K562 (cell line): ENCODE measurements around the gene TTC31. TPM values are rescaled to one million over a fixed set of nuclear protein-coding genes. Genes with fewer than 3 reads are reported as not detected.
A peak's percentile ranks its signal among the peaks of the same experiment; 100 is the strongest.

ENCODE experiments used
- GTF2F1 ChIP-seq: IDR thresholded peaks from 2 replicates; pipeline ENCODE4 v1.6.1; 2011; ENCODE audit warnings: low read depth, low read length, improper control_type of control experiment
- KLF10 ChIP-seq: fragments of 250-450 bp; sonication (Bioruptor Pico); IDR thresholded peaks from 2 replicates; pipeline ENCODE4 v1.6.1; 2021; ENCODE audit warnings: matching md5 sums
- KLF13 ChIP-seq: fragments of 450-650 bp; IDR thresholded peaks from 2 replicates; pipeline ENCODE4 v1.6.1; 2016; ENCODE audit warnings: missing genetic modification characterization, low read depth, mild to moderate bottlenecking, missing compliant biosample characterization, moderate library complexity, borderline replicate concordance
- PCBP2 ChIP-seq: fragments of 200-400 bp; formaldehyde crosslinking; IDR thresholded peaks from 2 replicates; pipeline ENCODE4 v1.6.1; 2018; ENCODE audit warnings: low read length, low read depth, mild to moderate bottlenecking, moderate library complexity; ENCODE audit not compliant: poor library complexity, severe bottlenecking
- PRDM10 ChIP-seq: fragments of 450-650 bp; IDR thresholded peaks from 2 replicates; pipeline ENCODE4 v1.6.1; 2018; ENCODE audit not compliant: partially characterized antibody
- RB1 ChIP-seq: fragments of 450-650 bp; IDR thresholded peaks from 2 replicates; pipeline ENCODE4 v1.6.1; 2017; ENCODE audit warnings: low read depth, mild to moderate bottlenecking
- SFPQ ChIP-seq: fragments of 200-400 bp; formaldehyde crosslinking; IDR thresholded peaks from 2 replicates; pipeline ENCODE4 v1.6.1; 2017; ENCODE audit warnings: mild to moderate bottlenecking, low read depth, low read length, moderate library complexity
- SP1 ChIP-seq: sonication (generic); formaldehyde crosslinking; IDR thresholded peaks from 2 replicates; pipeline ENCODE4 v1.8.1; 2022; ENCODE audit warnings: mild to moderate bottlenecking, missing genetic modification reagents
- SRSF7 ChIP-seq: fragments of 200-400 bp; formaldehyde crosslinking; optimal IDR thresholded peaks from 2 replicates; pipeline ENCODE3; 2017; ENCODE audit warnings: mild to moderate bottlenecking, low read depth, low read length
- ZBTB43 ChIP-seq: sonication (generic); formaldehyde crosslinking; IDR thresholded peaks from 2 replicates; pipeline ENCODE4 v1.8.0; 2023; ENCODE audit warnings: mild to moderate bottlenecking, missing genetic modification reagents
- ZNF232 ChIP-seq: sonication (generic); formaldehyde crosslinking; IDR thresholded peaks from 2 replicates; pipeline ENCODE4 v1.8.0; 2022; ENCODE audit warnings: mild to moderate bottlenecking, missing genetic modification reagents
- ZNF280A ChIP-seq: fragments of 450-650 bp; IDR thresholded peaks from 2 replicates; pipeline ENCODE4 v1.6.1; 2018; ENCODE audit warnings: mild to moderate bottlenecking, low read depth; ENCODE audit not compliant: partially characterized antibody
- ZNF518B ChIP-seq: fragments of 250-450 bp; sonication (Bioruptor Pico); IDR thresholded peaks from 2 replicates; pipeline ENCODE4 v1.5.0; 2021; ENCODE audit warnings: mild to moderate bottlenecking, moderate library complexity
- ZNF75A ChIP-seq: fragments of 450-650 bp; formaldehyde crosslinking; IDR thresholded peaks from 2 replicates; pipeline ENCODE4 v1.4.0; 2020; ENCODE audit warnings: mild to moderate bottlenecking
- polyA plus RNA-seq, 8 experiments: library from polyadenylated mRNA; depleted of rRNA in 4 of 8; stranded (reverse) in 5 of 8; unstranded in 3 of 8; fragments of >200 nt; fragmentation: Nextera tagmentation in 2 of 8; fragmentation: Illumina TruSeq in 1 of 8; extraction: Ambion mirVana in 2 of 8; extraction: Trizol in 1 of 8; gene quantifications; 2 replicates each; pipeline versions ENCODE4 v1.2.1 to v1.2.3, GENCODE V29; 2011 to 2014; ENCODE audit warnings: inconsistent platforms in 1 of 8, missing spikeins in 1 of 8
- total RNA-seq, 7 experiments: library from RNA; depleted of rRNA in 6 of 7; stranded (reverse); fragments of >200 nt in 6 of 7; fragmentation: Illumina TruSeq in 2 of 7; extraction: Trizol in 2 of 7; gene quantifications; 2 replicates each; pipeline versions ENCODE4 v1.2.1 to v1.2.3, GENCODE V29; 2011 to 2021; ENCODE audit warnings: low replicate concordance in 1 of 7

The TTC31 gene
- total and polyA plus RNA-seq, 9 of the 15 experiments (the other 6 are each of a cell fraction or from before 2014, with no cell fraction given) = 4.7 to 30.5 (median 15.9) TPM

- TF ChIP-seq SFPQ = no peak
- TF ChIP-seq ZNF518B (CRISPR knock-in tag) = no peak
- no peak for TF ChIP-seq ZNF280A
- TF ChIP-seq KLF13 (tag) = no peak
- peak; percentile 52 for TF ChIP-seq PRDM10
- no peak for TF ChIP-seq ZBTB43 (CRISPR knock-in tag)
- no peak for TF ChIP-seq KLF10 (CRISPR knock-in tag)
- peak; percentile 81 for TF ChIP-seq SP1 (CRISPR knock-in tag)
- no peak for TF ChIP-seq GTF2F1
- no peak for TF ChIP-seq ZNF232
- TF ChIP-seq RB1 = peak; percentile 19; the same call in 1 of the 2 replicates
- TF ChIP-seq ZNF75A = no peak
- no peak for TF ChIP-seq PCBP2
- no peak for TF ChIP-seq SRSF7
Measured at GRCh38 chr2:74507145-74507925, 24.5 kb downstream of the TTC31 start, which contains the start of gene PCGF1 (continued).
